Heart left ventricle (tissue), 13 donors: ENCODE results near the gene GRK5.

Experiments
- POLR2A ChIP-seq, 2 donors: fragments of 450-650 bp; IDR thresholded peaks; one replicate each; pipeline ENCODE4 v1.6.1; 2017; ENCODE audit warnings: antibody characterized with exemption in 2 of 2, mild to moderate bottlenecking in 2 of 2, moderate library complexity in 2 of 2
- TF ChIP-seq, protein P1 (sequence below), 12 donors: fragments of 200-600 bp; sonication (generic) in 4 of 12; IDR thresholded peaks; one replicate each; pipeline versions ENCODE4 v1.5.0 to v1.8.0; 2018 to 2022; ENCODE audit warnings: antibody characterized with exemption in 12 of 12, mild to moderate bottlenecking in 5 of 12
- donor health status: ischemic (EF 13 %, LVEDD 7.1; RV severe dilation, severe dysfunction).
- donor health status: DM: no; HTN: yes; CAD: no.
- donor health status: DM: no; HTN: no; CAD: no.
- donor health status: ischemic (EF 25% LVEDD 6.9; RV normal size, moderate dysfunction).
- donor health status: ischemic (EF 25% LVEDD 5.7; RV mildly dilated, moderate dysfunction).
- donor health status: ischemic (EF 35%, LVEDD 5.7; RV mildly dilated, moderate dysfunction).
- donor health status: nonischemic (EF 11% LVEDD 7.7; RV severe dilation, severe dysfunction).
- donor health status: DM: yes; HTN: yes; CAD: no.
- donor health status: PGD.
- donor health status: ischemic (EF 29% LVEDD 5.4; RV normal size, mild dysfunction).
- donor health status: nonischemic (EF 23%, LVEDD 6.1; RV moderate dilation, normal function).

DNA sequence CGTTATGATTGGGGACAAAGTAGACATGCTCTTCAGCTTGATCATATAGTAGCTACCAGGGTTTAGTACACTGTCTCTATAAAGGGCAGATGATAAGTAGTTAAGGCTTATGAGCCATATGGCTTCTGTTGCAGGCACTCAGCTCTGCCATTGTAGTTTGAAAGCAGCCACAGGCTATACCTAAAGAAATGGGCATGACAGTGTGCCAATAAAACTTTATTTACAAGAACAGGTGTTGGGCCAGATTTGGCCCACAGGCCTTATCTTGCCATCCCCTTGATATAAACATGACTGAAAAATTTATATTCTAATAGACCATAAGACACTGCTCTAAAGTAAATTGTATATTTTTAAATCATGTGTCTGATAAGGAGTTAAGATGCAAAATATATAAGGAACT lies 36.6 kb downstream of the GRK5 start:
- TF ChIP-seq, protein P1, sequence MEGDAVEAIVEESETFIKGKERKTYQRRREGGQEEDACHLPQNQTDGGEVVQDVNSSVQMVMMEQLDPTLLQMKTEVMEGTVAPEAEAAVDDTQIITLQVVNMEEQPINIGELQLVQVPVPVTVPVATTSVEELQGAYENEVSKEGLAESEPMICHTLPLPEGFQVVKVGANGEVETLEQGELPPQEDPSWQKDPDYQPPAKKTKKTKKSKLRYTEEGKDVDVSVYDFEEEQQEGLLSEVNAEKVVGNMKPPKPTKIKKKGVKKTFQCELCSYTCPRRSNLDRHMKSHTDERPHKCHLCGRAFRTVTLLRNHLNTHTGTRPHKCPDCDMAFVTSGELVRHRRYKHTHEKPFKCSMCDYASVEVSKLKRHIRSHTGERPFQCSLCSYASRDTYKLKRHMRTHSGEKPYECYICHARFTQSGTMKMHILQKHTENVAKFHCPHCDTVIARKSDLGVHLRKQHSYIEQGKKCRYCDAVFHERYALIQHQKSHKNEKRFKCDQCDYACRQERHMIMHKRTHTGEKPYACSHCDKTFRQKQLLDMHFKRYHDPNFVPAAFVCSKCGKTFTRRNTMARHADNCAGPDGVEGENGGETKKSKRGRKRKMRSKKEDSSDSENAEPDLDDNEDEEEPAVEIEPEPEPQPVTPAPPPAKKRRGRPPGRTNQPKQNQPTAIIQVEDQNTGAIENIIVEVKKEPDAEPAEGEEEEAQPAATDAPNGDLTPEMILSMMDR (IDR thresholded peaks at IDR 0.05) = no peak
- no peak for TF ChIP-seq POLR2A (IDR thresholded peaks at IDR 0.05)
